H54 (cell line): Measurements from ENCODE around the gene EPHA8.

Experiments
- DNase-seq: peaks from one replicate; pipeline ENCODE4 v3.0.0; 2011; ENCODE audit warnings: low spot score, mixed read lengths; ENCODE audit not compliant: insufficient read length
- FAIRE-seq: peaks from 3 replicates; lab custom pipeline; 2011; peaks lifted over from hg19 to GRCh38; lab: Jason Lieb, UNC
- POLR2A ChIP-seq: IDR thresholded peaks from 2 replicates; pipeline ENCODE4 v1.6.1; 2011; ENCODE audit warnings: low read depth, mild to moderate bottlenecking, low read length

The EPHA8 gene

DNA sequence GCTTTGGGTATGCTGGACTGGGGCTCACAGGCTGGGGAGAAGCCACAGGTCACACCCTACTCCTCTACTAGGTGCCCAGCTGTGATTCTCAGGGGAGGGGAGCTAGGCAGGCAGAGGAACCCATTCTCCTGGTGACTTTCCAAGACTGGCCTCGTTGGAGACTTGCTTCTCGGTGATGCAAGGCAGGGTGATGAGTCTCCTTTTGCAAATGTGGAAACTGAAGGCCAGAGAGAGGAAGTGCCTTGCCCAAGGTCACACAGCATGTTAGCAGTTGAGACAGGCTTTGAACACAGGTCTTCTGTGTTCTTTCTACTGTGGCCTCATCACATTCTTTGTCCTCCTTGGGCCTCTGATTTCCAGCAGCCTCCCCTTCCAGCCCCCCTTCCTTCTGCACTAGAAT is 52.6 kb downstream of the EPHA8 start:
- TF ChIP-seq POLR2A: no peak
- FAIRE-seq: no peak
- no peak for DNase-seq

DNA sequence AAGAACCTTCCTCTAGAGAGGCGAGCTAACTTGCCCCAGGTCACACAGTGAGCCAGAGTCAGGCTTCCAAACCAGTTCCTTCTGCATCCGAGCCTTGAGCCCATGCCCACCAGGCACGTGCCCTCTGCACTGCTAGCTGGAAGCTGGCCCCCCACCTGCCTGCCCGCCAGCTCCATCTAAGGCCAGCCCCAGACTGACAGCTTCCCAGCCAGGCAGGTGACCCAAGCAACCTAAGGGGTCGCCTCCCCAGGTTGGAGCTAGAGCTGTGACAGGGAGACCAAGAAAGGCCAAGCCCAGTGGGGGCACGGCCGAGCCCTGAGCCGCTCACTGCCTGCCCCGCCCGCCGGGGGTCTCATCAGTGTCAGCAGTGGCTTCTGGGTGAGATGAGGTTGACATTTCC is 53.3 kb downstream of the EPHA8 start:
- no peak for TF ChIP-seq POLR2A
- FAIRE-seq (no peak), DNase-seq (no peak)

DNA sequence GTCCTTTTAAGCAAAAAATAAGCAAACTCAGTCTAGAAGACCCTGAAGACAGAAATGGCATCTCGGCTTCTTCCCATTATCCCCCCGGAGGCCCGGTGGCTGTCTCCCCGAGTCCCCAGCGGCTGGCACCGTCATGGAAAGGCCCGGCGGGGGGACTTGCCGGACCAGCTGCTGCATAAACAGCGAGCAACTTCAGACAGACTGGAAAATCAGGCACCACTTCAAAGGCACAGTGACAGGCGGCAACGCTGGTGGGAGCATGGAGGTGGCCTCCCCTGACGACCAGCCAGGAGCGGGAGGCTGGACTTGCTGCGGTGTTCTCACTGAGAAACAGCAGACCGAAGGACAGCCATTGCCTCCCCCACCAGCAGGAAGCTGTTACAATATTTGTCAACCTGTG is 54.8 kb downstream of the EPHA8 start:
- no peak for TF ChIP-seq POLR2A
- no peak for DNase-seq
- no peak for FAIRE-seq

DNA sequence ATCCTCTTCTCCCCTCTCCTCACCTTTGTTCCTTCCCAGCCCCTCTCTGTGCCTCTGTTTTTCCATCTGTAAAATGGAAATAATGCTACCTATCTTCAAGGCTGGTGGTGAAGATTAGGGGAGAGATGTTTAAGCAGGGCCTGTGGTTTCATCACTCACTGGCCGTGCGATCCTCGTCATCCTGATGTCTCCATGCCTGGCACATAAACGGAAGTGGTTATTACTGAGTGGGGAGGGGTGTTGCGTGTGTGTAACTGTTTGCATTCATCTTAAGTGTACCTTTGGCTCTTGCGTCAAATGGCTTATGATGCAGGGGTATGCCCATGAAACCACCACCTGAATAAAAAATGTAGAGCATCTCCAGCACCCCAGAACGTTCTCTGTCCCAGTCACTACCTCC is 56.0 kb downstream of the EPHA8 start:
- FAIRE-seq (no peak), DNase-seq (no peak)
- TF ChIP-seq POLR2A: no peak

DNA sequence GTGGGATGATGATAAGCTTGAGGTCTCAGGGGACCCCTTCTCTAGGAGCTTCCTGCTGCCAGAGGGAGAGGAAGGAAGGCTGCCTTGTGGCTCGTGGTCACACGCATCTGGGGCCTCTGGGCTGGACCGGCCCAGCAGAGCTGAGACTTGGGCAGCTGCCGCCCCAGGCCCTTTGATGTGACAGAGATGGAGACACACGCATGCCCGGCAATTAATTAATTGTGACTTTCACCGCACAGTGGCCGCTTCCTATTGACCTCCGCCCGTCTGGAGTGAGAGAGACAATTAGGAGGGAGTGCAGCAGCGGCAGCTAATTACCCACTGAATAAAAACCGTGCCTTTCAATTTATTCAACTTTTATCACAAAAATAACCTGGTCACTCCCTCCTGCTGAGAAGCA is 56.5 kb downstream of the EPHA8 start:
- TF ChIP-seq POLR2A: no peak
- no peak for DNase-seq
- no peak for FAIRE-seq

DNA sequence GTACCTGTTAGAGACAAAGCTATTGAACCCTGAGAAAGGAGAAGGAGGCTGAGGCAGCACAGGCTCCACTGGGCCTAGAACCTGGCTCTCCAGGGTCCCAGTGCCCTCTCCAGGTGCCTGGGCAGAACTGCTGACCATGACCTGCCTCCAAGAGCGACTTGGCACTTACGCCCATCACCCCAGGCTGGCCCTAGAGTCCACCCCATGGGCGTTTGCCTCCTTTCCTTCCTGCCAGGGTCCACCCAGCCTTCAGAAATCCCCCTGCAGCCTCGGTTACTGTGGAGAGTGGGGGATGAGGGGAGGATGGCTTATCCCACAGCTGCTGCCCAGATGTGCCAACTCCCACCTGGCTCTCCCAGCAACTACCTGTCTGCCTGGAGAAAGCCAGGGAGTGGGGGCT is 58.5 kb downstream of the EPHA8 start:
- TF ChIP-seq POLR2A: no peak
- FAIRE-seq (no peak), DNase-seq (no peak)

DNA sequence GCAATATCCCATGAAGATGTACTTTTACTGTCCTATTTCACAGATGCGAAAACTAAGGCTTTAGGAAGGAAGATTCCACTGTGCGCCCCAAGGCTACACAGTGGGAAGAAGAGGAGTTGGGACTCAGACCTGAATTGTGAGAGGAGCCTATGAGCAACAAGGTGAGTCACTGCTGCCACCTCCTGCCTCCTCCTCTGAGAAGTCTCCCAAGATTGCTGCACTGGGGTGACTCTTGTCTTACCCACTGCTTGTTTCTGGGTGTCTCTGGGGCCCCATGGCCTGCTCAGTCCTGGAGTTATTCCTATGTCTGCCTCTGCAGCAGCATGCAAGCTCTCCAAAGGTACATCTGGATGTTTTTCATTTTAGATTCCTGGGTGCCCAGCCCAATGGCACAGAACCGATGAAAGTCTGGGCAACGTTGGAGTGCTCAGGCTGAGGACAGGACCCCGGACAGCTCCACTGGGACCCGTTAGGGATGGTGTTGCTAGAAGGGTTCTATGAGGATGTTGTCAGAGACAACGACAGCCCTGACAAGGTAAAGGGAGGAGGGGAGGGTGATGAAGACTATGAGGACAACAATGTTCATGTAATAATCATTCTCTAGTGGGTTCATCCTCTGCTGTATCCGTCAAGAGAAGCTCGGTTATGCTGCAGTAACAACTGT is 62.1 kb downstream of the EPHA8 start:
- no peak for DNase-seq
- FAIRE-seq: no peak
- TF ChIP-seq POLR2A: no peak

DNA sequence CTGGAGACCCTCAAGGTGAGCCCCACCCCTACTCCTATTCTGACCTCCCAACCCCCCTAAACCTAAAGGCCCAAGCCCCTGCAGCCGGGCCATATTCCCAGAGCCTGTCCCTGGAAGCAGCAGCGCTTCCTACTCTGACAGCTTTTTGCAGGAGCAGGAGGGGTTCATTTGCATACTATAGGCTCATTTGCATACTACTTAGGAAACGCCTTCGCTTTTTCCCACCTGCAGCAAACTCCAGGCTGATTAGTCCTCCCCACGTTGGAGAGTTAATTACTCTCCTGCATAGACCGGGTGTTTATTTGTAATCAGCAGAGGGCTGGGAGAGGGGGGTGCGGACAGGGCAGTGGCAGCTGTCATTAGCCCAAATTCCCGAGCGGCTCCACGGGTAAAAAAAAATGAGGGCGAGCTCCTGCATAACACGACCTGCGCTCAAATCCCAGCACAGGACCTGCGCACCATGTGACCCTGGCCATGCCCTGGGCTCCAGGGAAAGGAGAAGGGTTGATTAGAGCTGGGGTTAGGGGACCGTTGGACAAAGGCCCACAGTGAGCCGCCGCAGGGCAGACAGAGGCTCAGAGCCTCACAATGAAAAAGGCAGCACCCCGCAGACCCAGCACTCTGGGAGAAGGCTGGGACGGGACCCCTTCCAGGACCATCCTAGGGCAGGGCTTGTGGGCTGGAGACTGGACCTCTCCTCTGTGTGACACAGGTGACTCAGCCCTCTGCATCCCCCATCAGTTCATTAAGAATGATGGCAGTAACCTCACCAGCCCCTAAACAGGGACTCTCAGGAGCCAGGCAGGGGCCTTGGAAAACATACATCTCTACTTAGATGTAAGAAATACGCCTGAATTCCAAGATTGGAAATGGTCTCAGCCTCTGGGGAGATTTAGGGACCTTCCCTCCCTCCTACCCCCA is 63.2 kb downstream of the EPHA8 start:
- no peak for DNase-seq
- no peak for TF ChIP-seq POLR2A
- FAIRE-seq: no peak

DNA sequence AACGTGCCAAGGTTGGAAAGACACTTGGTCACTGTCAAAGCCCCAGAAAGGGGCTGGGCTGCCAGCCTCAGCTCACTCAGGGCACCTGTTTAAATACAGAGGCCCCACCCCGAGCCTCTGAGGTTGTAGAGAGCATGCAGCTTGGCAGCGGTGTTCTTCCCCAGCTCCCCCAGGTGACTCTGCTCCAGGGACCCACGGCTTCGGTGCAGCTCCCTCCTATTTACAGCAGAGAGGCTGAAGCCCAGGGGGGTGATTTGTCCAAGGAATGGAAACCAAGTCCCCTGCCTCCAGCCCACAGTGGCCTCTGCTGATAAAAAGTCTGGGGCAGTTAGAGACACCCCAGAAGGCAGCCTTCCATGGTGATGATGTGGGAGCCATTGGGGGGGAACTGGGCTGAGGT is 64.0 kb downstream of the EPHA8 start:
- no peak for FAIRE-seq
- DNase-seq: no peak
- no peak for TF ChIP-seq POLR2A

DNA sequence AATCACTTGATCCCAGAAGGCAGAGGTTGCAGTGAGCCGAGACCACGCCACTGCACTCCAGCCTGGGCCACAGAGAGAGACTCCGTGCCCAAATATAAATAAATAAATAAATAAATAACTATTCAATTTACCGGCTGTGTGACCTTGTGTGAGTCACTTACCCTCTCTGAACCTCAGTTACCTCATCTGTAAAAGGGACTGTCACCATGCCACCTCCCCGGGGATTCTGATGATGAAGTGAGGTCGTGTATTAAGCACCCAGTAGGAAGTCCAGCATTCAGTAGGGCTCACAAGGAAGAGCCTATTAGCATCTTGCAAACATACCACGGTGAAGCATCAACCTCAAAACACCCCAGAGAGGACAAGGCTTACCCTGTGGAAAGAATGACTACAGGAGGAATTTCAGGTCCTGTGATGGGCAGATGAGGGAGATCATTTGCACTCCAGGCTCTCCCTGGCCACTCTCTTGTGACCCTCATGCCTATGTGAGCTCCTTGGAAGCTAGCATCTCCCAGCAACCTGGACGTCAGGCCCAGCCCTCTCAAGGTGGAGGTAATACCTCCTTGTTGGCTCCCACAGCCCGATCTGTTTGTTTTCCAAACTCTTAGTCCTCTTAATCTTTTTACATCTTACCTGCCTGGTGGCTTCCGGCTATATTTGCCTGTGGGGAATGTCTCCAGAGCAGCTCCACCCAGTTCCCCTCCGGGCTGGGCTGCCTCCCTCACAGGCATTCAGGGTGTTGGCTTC is 65.6 kb downstream of the EPHA8 start:
- DNase-seq: no peak
- TF ChIP-seq POLR2A: no peak
- FAIRE-seq: no peak

DNA sequence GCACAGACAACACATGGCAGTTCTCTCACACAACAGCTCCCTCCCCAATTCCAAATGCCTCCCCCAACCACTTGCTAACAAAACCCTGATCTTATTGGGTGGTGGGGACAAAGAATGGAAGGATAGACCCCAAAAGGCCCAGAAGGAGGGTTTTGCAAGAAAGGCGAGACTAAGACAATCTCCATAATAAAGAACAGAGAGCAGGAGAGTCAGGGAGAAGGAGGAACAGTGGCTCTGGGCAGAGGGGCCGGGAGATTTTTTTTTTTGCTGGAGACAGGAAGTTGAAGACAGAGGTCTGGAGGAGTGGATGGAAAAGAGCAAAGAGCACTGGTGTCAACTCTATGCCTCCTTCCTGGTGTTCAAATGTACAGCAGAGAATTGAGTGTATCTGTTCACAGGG is 66.6 kb downstream of the EPHA8 start:
- TF ChIP-seq POLR2A: no peak
- DNase-seq (no peak), FAIRE-seq (no peak)

DNA sequence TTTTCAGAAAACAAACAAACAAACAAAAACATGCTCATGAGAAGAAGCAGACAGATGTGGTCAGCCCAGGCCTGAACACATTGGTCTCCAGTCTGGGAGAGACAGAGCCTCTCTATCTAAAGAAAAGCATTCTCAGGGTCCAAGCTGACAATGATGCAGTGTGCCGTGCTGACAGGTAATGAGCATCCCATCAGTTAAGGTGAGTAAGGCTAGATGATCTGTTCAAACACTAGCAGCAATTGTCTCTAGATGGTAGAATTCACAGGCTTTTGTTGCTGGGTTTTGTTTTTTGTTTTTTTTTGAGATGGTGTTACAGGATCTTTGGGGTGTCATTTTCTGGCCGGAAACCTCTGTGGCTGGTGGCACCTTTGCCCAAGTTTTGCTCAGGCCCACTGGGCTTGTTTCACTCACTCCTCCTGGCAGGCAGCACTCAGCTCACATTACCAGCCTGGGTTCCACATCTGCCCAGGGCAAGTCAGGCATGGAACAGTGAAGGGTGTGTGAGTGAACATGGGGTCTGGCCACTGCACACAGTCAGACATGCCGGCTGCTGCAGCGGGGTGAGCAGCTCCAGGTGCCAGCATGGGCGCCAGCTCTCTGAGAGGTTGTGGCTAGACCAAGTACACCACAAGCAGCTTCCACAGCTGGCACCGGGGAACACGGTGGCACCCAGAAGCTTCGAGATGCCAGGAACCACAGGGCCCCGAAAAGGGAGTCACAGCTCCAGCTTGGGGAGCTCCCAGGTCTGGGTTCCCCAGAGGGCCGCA is 70.6 kb downstream of the EPHA8 start:
- TF ChIP-seq POLR2A: no peak
- DNase-seq (no peak), FAIRE-seq (no peak)

DNA sequence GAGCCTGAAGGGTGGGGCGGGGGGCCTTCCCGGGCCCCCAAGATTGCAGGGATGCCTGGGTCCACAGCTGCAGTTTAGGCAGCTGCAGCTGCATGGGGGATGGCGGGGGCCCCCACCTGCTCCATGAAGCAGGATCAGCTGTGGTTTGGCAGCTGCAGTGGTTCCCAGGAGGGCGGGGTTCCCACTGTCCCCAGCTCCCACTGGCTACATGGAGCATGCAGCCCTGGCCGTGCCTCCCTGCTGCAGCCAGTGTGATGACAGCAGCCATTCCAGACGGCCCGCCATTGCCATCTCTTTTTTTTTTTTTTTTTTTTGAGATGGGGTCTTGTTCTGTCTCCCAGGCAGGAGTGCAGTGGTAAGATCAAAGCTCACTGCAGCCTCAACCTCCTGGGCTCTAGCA is 72.1 kb downstream of the EPHA8 start:
- no peak for FAIRE-seq
- no peak for TF ChIP-seq POLR2A
- DNase-seq: no peak
